ENCODE results near the gene POFUT2.

- TF ChIP-seq CTCF (IDR thresholded peaks at IDR 0.05 in 4 of 5, conservative IDR thresholded peaks at IDR 0.05 in 1 of 5), result no peak
- TF ChIP-seq POLR2A (IDR thresholded peaks at IDR 0.05), result no peak
Measured at GRCh38 chr21:45225041-45225740, 62.5 kb downstream of the POFUT2 start.

Data from gastrocnemius medialis (tissue), 4 donors.